Loucy (cell line): ENCODE data around the gene CALML4.
"Not testable (repeated sequence)": the region's sequence is repeated elsewhere in the genome, so short reads cannot be mapped to it uniquely, and the experiment has no call there.

Experiments
- H2AFZ ChIP-seq: fragments of 200-600 bp; sonication (generic); 2 replicates; pipeline ENCODE4 v1.6.0; 2016; ENCODE audit warnings: antibody characterized with exemption, mild to moderate bottlenecking, low read length, moderate library complexity
- H3F3A ChIP-seq: fragments of 200-600 bp; 2 replicates; pipeline ENCODE4 v1.6.0; 2016; ENCODE audit warnings: antibody characterized with exemption, low read depth, mild to moderate bottlenecking
- H3K27me3 ChIP-seq: fragments of 200-600 bp; sonication (generic); 2 replicates; pipeline ENCODE4 v1.6.1; 2014; ENCODE audit warnings: low read length, mild to moderate bottlenecking; ENCODE audit not compliant: insufficient read depth, poor library complexity, severe bottlenecking
- H3K36me3 ChIP-seq: fragments of 200-600 bp; sonication (generic); 2 replicates; pipeline ENCODE4 v1.6.1; 2016; ENCODE audit warnings: low read length; ENCODE audit not compliant: insufficient read depth
- H3K4me1 ChIP-seq: fragments of 200-600 bp; sonication (generic); 2 replicates; pipeline ENCODE4 v1.5.1; 2014; ENCODE audit warnings: low read length, mild to moderate bottlenecking; ENCODE audit not compliant: insufficient read depth, poor library complexity, severe bottlenecking
- H3K4me2 ChIP-seq: fragments of 200-600 bp; sonication (generic); 2 replicates; pipeline ENCODE4 v1.6.0; 2014; ENCODE audit warnings: antibody characterized with exemption, low read length, low read depth, mild to moderate bottlenecking; ENCODE audit not compliant: poor library complexity, severe bottlenecking
- H3K4me3 ChIP-seq: fragments of 200-600 bp; sonication (generic); 2 replicates; pipeline ENCODE4 v1.5.1; 2014; ENCODE audit warnings: low read length, mild to moderate bottlenecking, mixed read lengths; ENCODE audit not compliant: poor library complexity, severe bottlenecking
- H3K79me2 ChIP-seq: fragments of 200-600 bp; sonication (generic); 2 replicates; pipeline ENCODE4 v1.6.1; 2014; ENCODE audit warnings: low read length; ENCODE audit not compliant: insufficient read depth
- H3K9ac ChIP-seq: fragments of 200-600 bp; sonication (generic); 2 replicates; pipeline ENCODE4 v1.6.0; 2014; ENCODE audit warnings: mild to moderate bottlenecking, low read depth, low read length, moderate library complexity; ENCODE audit not compliant: poor library complexity, severe bottlenecking
- H3K9me2 ChIP-seq: fragments of 200-600 bp; sonication (generic); replicated peaks from 2 replicates; pipeline ENCODE4 v1.6.1; 2016; ENCODE audit warnings: low read depth, low read length, mixed read lengths
- H3K9me3 ChIP-seq: fragments of 200-600 bp; sonication (generic); 2 replicates; pipeline ENCODE4 v1.6.1; 2014; ENCODE audit warnings: mild to moderate bottlenecking, antibody characterized with exemption, low read length, low read depth; ENCODE audit not compliant: insufficient read depth
- H4K20me1 ChIP-seq: fragments of 200-600 bp; sonication (generic); 2 replicates; pipeline ENCODE4 v1.6.0; 2014; ENCODE audit warnings: antibody characterized with exemption, low read length, mild to moderate bottlenecking; ENCODE audit not compliant: insufficient read depth, poor library complexity, severe bottlenecking
- CTCF ChIP-seq: fragments of 200-600 bp; sonication (generic); conservative IDR thresholded peaks from 2 replicates; pipeline ENCODE4 v1.5.1; 2014; ENCODE audit warnings: mild to moderate bottlenecking, antibody characterized with exemption, low read length
- EZH2phosphoT487 ChIP-seq: fragments of 200-600 bp; IDR thresholded peaks from 2 replicates; pipeline ENCODE4 v1.6.1; 2018; ENCODE audit warnings: antibody characterized with exemption, mild to moderate bottlenecking, moderate library complexity, borderline replicate concordance

Gene CALML4

GRCh38 chr15:68229386-68230156 is 24.4 kb upstream of the CALML4 start, which contains the start of gene CLN6:
Gene CLN6, minus strand, starts transcription at chr15:68229728. Its CDS starts 144 bp downstream, at chr15:68229584.
- H3K27me3 ChIP-seq = no peaks in the 10 kb centered on the region
- peak within 1 kb of the TSS; percentile 96 for H2AFZ ChIP-seq
- H3K4me2 ChIP-seq = peak within 1 kb of the TSS; percentile 90
- peaks cover 14% of the 10 kb centered on the region for H4K20me1 ChIP-seq
- H3K79me2 ChIP-seq = peaks cover 45% of the 10 kb centered on the region
- H3K9me2 ChIP-seq = no peaks in the 10 kb centered on the region
- H3K4me1 ChIP-seq = peaks cover 27% of the 10 kb centered on the region
- TF ChIP-seq EZH2phosphoT487 = no peak
- H3K36me3 ChIP-seq = no peaks in the 10 kb centered on the region
- peak within 1 kb of the TSS; percentile 87 for H3K4me3 ChIP-seq
- H3F3A ChIP-seq = peaks cover 7% of the 10 kb centered on the region
- peak within 1 kb of the TSS; percentile 96 for H3K9ac ChIP-seq
- H3K9me3 ChIP-seq = no peaks in the 10 kb centered on the region

- peak overlapping the region; percentile 90 for H3K4me2 ChIP-seq
- H3K79me2 ChIP-seq = peaks cover 51% of the 10 kb centered on the region
- H2AFZ ChIP-seq = peak overlapping the region; percentile 86
- H3K36me3 ChIP-seq = no peaks in the 10 kb centered on the region
- H4K20me1 ChIP-seq = peaks cover 19% of the 10 kb centered on the region
- peaks cover 8% of the 10 kb centered on the region for H3F3A ChIP-seq
- no peaks in the 10 kb centered on the region for H3K9me3 ChIP-seq
- H3K9me2 ChIP-seq = no peaks in the 10 kb centered on the region
- TF ChIP-seq CTCF = no peak
- TF ChIP-seq EZH2phosphoT487 = no peak
- peak overlapping the region; percentile 96 for H3K9ac ChIP-seq
- peaks cover 33% of the 10 kb centered on the region for H3K4me1 ChIP-seq
- no peaks in the 10 kb centered on the region for H3K27me3 ChIP-seq
- peak overlapping the region; percentile 87 for H3K4me3 ChIP-seq
Measured at GRCh38 chr15:68228971-68229385, 23.8 kb upstream of the CALML4 start.

- TF ChIP-seq EZH2phosphoT487 = no peak
- Histone ChIP-seq H3K4me1 (peaks cover 37% of the 10 kb centered on the region), H3K4me3 (peak overlapping the region; percentile 87), H3K79me2 (peaks cover 57% of the 10 kb centered on the region), H4K20me1 (peaks cover 24% of the 10 kb centered on the region), H3K4me2 (peak overlapping the region; percentile 90), H3K9me3 (no peaks in the 10 kb centered on the region), H3K27me3 (no peaks in the 10 kb centered on the region), H3F3A (peaks cover 8% of the 10 kb centered on the region), H3K9ac (peak overlapping the region; percentile 96), H3K36me3 (no peaks in the 10 kb centered on the region), H2AFZ (peak overlapping the region; percentile 86), H3K9me2 (no peaks in the 10 kb centered on the region)
Measured at GRCh38 chr15:68228143-68228970, 23.2 kb upstream of the CALML4 start.

GRCh38 chr15:68227643-68228142 is 22.6 kb upstream of the CALML4 start:
- Histone ChIP-seq H3K4me2 (peak overlapping the region; percentile 90), H3K4me1 (peaks cover 41% of the 10 kb centered on the region), H4K20me1 (peaks cover 29% of the 10 kb centered on the region), H3K9me3 (no peaks in the 10 kb centered on the region), H3K27me3 (no peaks in the 10 kb centered on the region), H3F3A (peaks cover 8% of the 10 kb centered on the region), H3K79me2 (peaks cover 63% of the 10 kb centered on the region), H2AFZ (no peak overlapping the region), H3K36me3 (no peaks in the 10 kb centered on the region), H3K9me2 (no peaks in the 10 kb centered on the region), H3K4me3 (peak overlapping the region; percentile 87), H3K9ac (peak overlapping the region; percentile 96)
- TF ChIP-seq EZH2phosphoT487 (no peak), CTCF (no peak)

GRCh38 chr15:68225442-68225841 is 20.3 kb upstream of the CALML4 start:
- not testable (repeated sequence) for H3K9ac ChIP-seq, H3K36me3 ChIP-seq, H3K9me3 ChIP-seq, H3K27me3 ChIP-seq, H3F3A ChIP-seq, H3K9me2 ChIP-seq, H2AFZ ChIP-seq
- Histone ChIP-seq H3K4me2 (peak overlapping the region; percentile 98), H3K79me2 (peaks cover 77% of the 10 kb centered on the region), H3K4me3 (peak overlapping the region; percentile 73), H3K4me1 (peaks cover 41% of the 10 kb centered on the region), H4K20me1 (peaks cover 29% of the 10 kb centered on the region)
